NCI-H524 (cell line): ENCODE results near the gene B3GNT3.

Experiments
- DNase-seq, 2 experiments: peaks; one replicate each; lab custom pipeline; 2025; lab: John Stamatoyannopoulos, UW

The B3GNT3 gene

DNA sequence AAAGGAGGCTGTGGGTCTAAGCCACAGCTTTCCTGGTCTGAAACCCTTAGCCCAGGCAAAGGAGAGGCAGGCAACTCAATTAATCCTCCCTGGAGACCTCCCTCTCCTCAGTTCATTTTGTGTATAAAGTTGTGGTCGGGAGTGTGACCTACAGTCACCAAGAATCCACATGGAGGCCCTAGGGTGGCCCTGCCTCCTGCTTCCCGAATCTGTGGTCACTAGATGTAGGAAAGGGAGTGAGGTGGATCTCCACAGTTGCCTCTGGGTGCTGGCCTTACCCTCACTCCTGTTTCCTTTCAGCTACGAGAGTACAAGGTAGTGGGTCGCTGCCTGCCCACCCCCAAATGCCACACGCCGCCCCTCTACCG, 66.0 kb downstream of the B3GNT3 start:
- DNase-seq = no peak

DNA sequence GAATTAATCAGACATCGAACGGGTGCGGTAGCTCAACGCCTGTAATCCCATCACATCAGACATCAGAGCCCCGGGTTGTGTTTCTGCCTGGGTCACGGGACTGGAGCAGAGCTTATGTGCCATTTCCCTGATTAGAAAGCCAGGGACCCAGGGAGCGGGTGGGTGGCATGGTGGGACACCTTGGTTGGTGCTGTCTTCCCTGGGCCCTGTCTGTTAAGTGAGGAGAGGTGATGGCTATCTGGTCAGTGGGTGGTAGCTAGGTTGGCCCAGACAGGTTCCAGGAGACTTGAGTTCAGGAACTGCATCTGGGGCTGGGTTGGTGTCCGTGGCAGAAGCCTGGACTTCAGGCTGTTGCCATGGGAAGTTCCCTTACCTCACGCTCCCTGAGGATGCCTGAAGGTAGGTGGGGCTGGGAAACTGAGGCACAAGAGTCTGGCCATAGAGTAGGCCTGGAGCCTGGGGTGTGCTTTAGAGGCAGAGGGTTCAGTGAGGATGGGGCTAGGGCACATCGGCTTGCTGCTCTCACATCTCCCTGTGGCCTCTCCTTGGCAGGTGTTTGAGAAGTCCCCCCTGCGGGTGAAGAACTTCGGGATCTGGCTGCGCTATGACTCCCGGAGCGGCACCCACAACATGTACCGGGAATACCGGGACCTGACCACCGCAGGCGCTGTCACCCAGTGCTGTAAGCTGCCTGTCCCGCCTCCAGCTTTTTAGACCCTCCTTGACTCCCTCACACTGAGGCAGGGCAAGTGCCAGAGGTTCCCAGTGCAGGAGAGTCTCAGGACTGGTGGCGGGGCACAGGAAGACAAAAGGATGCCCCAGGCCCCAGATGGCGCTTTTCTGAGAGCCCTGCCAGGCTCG, 66.8 kb downstream of the B3GNT3 start:
- DNase-seq = no peak

DNA sequence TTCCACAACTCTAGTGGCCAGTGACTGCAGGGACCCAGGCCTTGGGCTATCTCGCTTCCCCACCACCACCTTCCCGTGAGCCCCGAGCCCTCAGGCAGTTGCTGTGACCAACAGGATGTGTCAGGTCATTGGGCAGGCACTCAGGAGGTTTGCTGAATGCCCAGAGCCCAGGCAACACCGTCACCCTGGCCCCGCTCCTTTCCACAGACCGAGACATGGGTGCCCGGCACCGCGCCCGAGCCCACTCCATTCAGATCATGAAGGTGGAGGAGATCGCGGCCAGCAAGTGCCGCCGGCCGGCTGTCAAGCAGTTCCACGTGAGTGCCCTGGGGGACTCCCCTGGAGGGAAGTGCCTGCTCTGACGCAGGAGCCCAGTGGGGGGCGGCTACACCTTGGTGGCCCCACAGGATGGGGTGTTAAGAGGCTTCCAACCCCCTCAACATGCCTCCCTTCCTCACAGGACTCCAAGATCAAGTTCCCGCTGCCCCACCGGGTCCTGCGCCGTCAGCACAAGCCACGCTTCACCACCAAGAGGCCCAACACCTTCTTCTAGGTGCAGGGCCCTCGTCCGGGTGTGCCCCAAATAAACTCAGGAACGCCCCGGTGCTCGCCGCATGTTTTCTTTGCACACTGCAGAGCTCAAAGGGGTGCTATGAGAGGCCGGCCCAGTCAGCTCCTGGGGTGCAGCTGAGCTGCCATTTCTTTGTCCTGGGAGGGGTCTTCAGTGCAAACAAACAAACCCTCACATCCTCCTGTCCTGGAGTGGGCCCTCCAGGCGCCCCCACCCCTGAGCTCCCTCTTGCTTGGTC, 68.0 kb downstream of the B3GNT3 start:
- DNase-seq = no peak
